ENCODE data around the gene R3HDM2.

The R3HDM2 gene

DNA sequence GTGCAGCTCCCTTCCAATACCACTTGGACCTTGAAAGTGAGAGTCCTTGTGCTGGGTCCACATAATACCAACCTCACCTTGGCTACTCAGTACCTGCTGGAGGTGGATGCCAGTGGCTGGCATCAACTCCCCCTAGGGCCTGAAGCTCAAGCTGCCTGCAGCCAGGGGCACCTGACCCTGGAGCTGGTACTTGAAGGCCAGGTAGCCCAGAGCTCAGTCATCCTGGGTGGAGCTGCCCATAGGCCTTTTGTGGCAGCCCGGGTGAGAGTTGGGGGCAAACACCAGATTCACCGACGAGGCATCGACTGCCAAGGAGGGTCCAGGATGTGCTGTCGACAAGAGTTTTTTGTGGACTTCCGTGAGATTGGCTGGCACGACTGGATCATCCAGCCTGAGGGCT, 18.5 kb upstream of the R3HDM2 start:
- H3K4me1 ChIP-seq (ENCODE audit: insufficient read depth, low read length, poor library complexity, severe bottlenecking) = peaks cover 11% of the 10 kb centered on the region
- H3K9me2 ChIP-seq (replicated peaks; ENCODE audit: low read depth, low read length) = no peaks in the 10 kb centered on the region
- no peak overlapping the region for H2AFZ ChIP-seq (ENCODE audit: low read length)
- no peak overlapping the region for H3K4me3 ChIP-seq (ENCODE audit: low read length, poor library complexity, severe bottlenecking)
- TF ChIP-seq EZH2phosphoT487 (IDR thresholded peaks at IDR 0.05; ENCODE audit: borderline replicate concordance) = no peak
- TF ChIP-seq, protein P1, sequence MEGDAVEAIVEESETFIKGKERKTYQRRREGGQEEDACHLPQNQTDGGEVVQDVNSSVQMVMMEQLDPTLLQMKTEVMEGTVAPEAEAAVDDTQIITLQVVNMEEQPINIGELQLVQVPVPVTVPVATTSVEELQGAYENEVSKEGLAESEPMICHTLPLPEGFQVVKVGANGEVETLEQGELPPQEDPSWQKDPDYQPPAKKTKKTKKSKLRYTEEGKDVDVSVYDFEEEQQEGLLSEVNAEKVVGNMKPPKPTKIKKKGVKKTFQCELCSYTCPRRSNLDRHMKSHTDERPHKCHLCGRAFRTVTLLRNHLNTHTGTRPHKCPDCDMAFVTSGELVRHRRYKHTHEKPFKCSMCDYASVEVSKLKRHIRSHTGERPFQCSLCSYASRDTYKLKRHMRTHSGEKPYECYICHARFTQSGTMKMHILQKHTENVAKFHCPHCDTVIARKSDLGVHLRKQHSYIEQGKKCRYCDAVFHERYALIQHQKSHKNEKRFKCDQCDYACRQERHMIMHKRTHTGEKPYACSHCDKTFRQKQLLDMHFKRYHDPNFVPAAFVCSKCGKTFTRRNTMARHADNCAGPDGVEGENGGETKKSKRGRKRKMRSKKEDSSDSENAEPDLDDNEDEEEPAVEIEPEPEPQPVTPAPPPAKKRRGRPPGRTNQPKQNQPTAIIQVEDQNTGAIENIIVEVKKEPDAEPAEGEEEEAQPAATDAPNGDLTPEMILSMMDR (conservative IDR thresholded peaks at IDR 0.05; ENCODE audit: low read length) = no peak
- H3K4me2 ChIP-seq (ENCODE audit: low read depth, low read length, poor library complexity, severe bottlenecking) = no peak overlapping the region
- no peak overlapping the region for H3K9ac ChIP-seq (ENCODE audit: low read depth, low read length, poor library complexity, severe bottlenecking)
- H3K27me3 ChIP-seq (ENCODE audit: insufficient read depth, low read length, poor library complexity, severe bottlenecking) = no peaks in the 10 kb centered on the region
- no peaks in the 10 kb centered on the region for H3K9me3 ChIP-seq (ENCODE audit: insufficient read depth, low read depth, low read length)
- H3K36me3 ChIP-seq (ENCODE audit: insufficient read depth, low read length) = no peaks in the 10 kb centered on the region
- no peaks in the 10 kb centered on the region for H4K20me1 ChIP-seq (ENCODE audit: insufficient read depth, low read length, poor library complexity, severe bottlenecking)
- H3K79me2 ChIP-seq (ENCODE audit: insufficient read depth, low read length) = no peaks in the 10 kb centered on the region
- no peaks in the 10 kb centered on the region for H3F3A ChIP-seq (ENCODE audit: low read depth)

DNA sequence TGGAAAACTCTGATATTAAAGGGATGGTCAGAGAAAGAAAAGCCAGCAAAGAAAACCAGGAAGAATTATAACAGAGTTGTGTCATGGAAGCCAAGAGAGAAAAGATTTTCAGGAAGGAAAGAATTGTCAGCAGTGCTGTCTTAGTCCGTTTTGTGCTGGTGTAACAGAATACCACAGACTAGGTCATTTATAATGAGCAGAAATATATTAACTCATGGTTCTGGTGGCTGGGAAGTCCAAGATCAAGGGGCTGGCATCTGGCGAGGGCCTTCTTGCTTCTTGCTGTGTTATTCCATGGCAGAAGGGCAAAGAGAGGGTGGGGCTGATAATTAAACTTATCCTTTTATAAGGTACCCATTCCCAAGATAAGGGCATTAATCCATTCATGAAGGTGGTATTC, 17.8 kb upstream of the R3HDM2 start:
- no peak overlapping the region for H3K4me2 ChIP-seq (ENCODE audit: low read depth, low read length, poor library complexity, severe bottlenecking)
- H3K9me2 ChIP-seq (replicated peaks; ENCODE audit: low read depth, low read length) = no peaks in the 10 kb centered on the region
- H3K4me3 ChIP-seq (ENCODE audit: low read length, poor library complexity, severe bottlenecking) = no peak overlapping the region
- no peaks in the 10 kb centered on the region for H3F3A ChIP-seq (ENCODE audit: low read depth)
- H3K4me1 ChIP-seq (ENCODE audit: insufficient read depth, low read length, poor library complexity, severe bottlenecking) = peaks cover 11% of the 10 kb centered on the region
- H3K36me3 ChIP-seq (ENCODE audit: insufficient read depth, low read length) = no peaks in the 10 kb centered on the region
- TF ChIP-seq, protein P1 (conservative IDR thresholded peaks at IDR 0.05; ENCODE audit: low read length) = no peak
- no peak for TF ChIP-seq EZH2phosphoT487 (IDR thresholded peaks at IDR 0.05; ENCODE audit: borderline replicate concordance)
- no peaks in the 10 kb centered on the region for H3K27me3 ChIP-seq (ENCODE audit: insufficient read depth, low read length, poor library complexity, severe bottlenecking)
- H3K9ac ChIP-seq (ENCODE audit: low read depth, low read length, poor library complexity, severe bottlenecking) = no peak overlapping the region
- no peaks in the 10 kb centered on the region for H3K9me3 ChIP-seq (ENCODE audit: insufficient read depth, low read depth, low read length)
- no peaks in the 10 kb centered on the region for H4K20me1 ChIP-seq (ENCODE audit: insufficient read depth, low read length, poor library complexity, severe bottlenecking)
- H2AFZ ChIP-seq (ENCODE audit: low read length) = no peak overlapping the region
- no peaks in the 10 kb centered on the region for H3K79me2 ChIP-seq (ENCODE audit: insufficient read depth, low read length)

DNA sequence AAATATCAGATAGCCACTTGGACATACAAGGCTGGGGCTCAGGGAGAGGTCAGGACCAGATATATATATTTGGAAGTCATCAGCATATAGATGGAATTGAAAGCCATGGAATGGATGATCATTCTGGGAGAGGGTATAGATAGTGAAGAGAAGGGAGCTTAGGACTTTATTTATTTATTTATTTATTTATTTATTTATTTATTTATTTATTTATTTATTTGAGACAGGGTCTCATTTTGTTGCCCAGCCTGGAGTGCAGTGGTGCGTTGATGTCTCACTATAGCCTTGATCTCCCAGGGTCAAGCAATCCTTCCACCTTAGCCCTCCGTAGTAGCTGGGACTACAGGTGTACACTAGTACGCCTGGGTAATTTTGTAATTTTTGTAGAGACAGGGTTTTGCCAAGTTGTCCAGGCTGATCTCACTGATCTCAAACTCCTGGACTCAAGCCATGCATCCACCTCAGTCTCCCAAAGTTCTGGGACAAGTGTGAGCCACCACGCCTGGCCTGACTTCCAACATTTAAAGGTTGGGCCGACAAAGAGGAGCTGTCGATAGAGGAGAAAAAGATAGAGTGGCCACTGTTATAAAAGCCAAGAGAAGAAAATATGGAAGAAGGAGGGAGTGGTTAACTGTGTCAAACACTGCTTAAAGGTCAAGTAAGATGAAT, 15.6 kb upstream of the R3HDM2 start:
- no peaks in the 10 kb centered on the region for H3K79me2 ChIP-seq (ENCODE audit: insufficient read depth, low read length)
- no peak overlapping the region for H2AFZ ChIP-seq (ENCODE audit: low read length)
- H3K9ac ChIP-seq (ENCODE audit: low read depth, low read length, poor library complexity, severe bottlenecking) = no peak overlapping the region
- no peaks in the 10 kb centered on the region for H3K36me3 ChIP-seq (ENCODE audit: insufficient read depth, low read length)
- H3K27me3 ChIP-seq (ENCODE audit: insufficient read depth, low read length, poor library complexity, severe bottlenecking) = no peaks in the 10 kb centered on the region
- H3K4me1 ChIP-seq (ENCODE audit: insufficient read depth, low read length, poor library complexity, severe bottlenecking) = peaks cover 5% of the 10 kb centered on the region
- no peaks in the 10 kb centered on the region for H3K9me3 ChIP-seq (ENCODE audit: insufficient read depth, low read depth, low read length)
- no peak for TF ChIP-seq EZH2phosphoT487 (IDR thresholded peaks at IDR 0.05; ENCODE audit: borderline replicate concordance)
- TF ChIP-seq, protein P1 (conservative IDR thresholded peaks at IDR 0.05; ENCODE audit: low read length) = no peak
- no peaks in the 10 kb centered on the region for H3F3A ChIP-seq (ENCODE audit: low read depth)
- no peaks in the 10 kb centered on the region for H4K20me1 ChIP-seq (ENCODE audit: insufficient read depth, low read length, poor library complexity, severe bottlenecking)
- H3K4me3 ChIP-seq (ENCODE audit: low read length, poor library complexity, severe bottlenecking) = no peak overlapping the region
- H3K9me2 ChIP-seq (replicated peaks; ENCODE audit: low read depth, low read length) = no peaks in the 10 kb centered on the region
- H3K4me2 ChIP-seq (ENCODE audit: low read depth, low read length, poor library complexity, severe bottlenecking) = no peak overlapping the region
